Stimulated activated CD8-positive, alpha-beta memory T cell treated with anti-CD3 and anti-CD28 coated beads, Interleukin-4, amount 100 ng/mL, for 24 hours (primary cell): Measurements from ENCODE around the gene FBLN2.
A peak's percentile ranks its signal among the peaks of the same experiment; 100 is the strongest.

Source experiments
- DNase-seq: peaks from one replicate; pipeline ENCODE4 v3.0.0-alpha.2; 2020; ENCODE audit warnings: low read depth

Gene FBLN2

DNA sequence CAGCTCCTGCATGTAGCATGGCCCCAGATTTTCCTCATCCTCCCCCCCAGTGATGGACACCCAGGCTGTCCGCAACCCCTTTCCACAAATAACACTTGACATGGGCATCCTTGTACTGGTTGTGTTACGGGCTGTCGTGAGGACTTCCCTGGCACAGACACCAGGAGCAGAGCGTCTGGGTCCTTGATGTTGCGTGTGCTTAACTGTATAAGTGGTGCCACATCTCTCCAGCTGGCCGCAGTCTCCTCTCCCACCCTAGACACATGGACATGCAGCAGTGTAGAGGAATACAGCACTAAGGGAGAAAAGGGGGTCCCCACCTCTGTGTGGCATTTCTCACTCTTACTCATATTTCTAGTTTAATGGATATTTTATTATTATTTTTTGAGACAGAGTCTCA lies 56.6 kb downstream of the FBLN2 start:
- DNase-seq: no peak

DNA sequence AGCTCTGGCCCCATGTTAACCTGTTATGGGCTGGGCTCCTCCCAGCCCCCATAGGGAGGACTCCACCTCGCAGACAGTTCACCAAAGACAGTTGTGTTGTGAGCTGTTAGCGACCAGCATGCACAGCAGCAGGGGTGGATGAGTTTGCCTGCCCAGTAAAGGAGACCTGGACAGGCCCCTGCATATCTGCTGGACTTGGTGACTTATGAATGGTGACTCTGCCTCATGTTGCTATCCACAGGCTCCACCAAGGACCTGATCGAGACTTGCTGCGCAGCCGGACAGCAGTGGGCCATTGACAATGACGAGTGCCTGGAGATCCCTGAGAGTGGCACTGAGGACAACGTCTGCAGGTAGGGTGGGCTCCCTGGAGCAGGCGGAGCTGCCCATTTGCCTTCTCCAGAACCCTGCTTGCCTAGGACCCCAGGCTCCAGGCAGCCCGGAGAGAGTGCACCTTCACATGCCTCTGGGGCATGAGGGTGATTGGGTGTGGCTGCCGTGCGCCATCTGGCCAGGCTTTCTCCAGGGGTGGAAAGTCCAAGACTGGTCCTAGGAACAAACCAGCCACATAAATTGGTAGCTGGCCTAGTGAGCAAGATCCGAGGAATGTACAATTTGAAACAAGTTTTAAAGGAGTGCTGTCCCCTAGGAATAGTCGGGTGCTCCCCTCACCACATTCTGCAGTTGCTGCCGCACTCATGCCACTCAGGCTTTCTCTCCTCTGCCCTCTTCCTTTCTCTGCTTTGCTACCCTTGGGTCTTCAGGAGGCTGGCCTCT lies 59.1 kb downstream of the FBLN2 start:
- no peak for DNase-seq

DNA sequence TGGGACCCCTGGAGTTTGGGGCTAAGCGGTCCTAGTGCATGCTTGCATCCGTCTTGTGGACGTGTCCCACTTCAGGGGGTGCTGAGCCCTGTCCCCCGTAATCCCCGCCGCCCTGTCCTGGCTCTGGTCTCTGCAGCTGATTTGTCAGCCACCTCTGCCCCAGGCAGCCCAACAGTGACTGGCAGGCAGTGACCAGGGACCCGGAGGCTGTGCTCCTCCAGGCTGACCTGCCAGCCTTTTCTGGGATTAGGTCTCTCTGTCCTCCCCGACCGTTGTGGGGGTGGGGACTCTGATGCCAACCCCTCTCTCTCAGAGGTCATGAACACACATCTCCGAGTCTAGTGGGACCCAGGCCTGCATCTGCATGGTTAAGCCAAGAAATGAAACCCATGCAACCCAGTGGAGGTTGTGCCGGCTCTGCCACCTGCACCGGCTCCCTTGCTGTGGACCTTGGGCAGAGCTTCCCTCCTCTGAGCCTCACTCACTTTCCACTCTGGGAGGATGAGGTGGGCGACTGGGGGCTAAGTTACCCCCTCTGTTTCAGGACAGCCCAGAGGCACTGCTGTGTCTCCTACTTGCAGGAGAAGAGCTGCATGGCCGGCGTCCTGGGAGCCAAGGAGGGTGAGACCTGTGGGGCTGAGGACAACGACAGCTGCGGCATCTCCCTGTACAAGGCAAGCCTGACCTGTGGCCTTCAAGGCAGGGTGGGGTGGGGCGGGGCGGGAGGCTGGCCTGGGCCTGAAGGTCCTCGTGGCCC lies 60.2 kb downstream of the FBLN2 start:
- DNase-seq: no peak

DNA sequence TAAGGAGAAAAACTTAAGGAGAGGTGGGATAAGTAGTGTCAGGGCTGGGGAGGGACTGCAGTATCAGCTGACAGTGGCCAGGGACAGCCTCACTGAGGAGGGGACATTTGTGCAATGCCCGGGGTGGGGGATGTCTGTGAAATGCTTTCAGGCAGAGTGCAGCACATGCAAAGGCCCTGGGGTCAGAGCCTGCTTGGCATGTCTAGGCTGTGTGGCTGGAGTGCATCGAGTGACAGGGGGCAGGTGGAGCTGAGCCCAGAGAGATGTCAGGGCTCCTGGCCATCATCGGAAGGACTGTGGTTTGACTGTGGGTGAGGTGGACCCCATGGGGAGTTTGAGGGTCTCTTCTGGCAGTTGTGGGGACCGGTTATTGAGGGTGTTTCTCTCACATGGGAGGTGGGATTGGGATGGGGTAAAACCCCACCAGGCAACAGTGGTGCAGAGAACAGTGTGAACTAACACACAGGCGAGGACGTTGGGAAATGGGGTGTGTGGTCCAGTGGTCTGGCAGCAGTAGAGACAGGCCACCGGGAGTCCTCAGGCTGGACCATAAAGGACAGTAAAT lies 61.2 kb downstream of the FBLN2 start:
- no peak for DNase-seq

DNA sequence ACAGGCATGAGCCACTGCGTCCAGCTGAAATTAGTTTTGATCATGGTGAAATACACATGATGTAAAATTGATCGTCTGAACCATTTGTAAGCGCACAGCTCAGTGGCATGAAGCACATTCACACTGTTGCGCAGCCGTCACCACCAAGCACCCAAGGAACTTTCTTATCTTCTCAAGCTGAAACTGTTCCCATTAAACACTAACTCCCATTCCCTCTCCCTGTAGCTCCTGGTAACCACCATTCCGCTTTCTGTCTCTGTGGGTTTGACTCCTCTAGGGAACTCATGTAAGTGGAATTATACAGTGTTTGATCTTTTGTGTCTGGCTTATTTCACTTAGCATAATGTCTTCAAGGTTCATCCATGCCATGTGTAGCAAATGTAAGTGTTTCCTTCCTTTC lies 62.3 kb downstream of the FBLN2 start:
- no peak for DNase-seq

DNA sequence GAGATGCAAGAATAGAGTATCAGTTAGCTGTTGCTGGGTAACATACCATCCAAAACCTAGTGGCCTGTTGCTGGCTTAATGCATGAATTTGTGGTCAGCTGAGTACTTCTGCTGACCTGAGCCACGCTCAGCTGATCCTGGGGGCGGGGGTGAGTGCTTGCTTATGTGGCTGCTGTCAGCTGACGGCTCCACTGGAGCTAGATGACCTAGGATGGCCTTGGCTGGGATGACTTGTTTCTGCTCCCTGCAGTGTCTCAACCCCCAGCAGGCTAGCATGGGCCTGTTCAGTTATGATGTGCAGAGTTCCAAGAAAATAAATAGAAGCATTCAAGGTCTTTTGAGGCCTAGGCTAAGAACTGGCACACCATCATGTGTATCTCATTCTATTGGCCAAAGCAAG lies 63.9 kb downstream of the FBLN2 start:
- DNase-seq: no peak

DNA sequence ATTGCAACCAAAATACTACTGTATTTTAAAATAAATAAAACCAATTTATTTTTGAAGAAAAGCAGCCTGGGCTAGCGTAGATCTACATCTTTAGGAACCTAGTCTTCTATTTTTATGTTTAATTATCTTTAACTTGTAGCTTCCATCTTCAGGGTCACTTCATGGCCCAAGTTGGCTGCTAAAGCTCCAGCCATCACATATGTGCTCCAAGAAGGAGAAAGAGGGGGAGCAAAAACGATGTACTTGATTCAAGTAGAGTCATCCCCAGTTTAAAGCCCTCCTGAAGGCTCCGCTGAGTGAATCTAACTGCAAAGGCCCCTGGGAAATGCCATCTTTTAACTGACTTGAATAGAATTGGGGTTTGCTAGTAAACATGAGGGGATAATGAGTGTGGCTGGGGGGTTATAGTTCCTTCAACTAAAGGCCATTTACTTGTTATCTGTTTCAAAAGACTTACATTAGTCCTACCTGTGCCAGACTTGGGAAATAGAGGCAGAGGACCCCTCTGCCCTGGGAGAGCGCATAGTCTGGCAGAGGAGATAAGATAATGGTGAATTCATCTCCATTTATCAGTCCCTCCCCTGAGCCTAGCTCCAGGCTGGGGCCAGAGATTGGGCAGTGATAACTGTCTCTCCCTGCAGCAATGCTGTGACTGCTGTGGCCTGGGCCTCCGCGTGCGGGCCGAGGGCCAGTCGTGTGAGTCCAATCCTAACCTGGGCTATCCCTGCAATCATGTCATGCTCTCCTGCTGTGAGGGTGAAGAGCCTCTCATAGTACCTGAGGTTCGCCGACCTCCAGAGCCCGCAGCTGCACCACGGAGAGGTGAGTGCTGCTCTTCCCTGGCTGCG lies 64.6 kb downstream of the FBLN2 start:
- DNase-seq: no peak

DNA sequence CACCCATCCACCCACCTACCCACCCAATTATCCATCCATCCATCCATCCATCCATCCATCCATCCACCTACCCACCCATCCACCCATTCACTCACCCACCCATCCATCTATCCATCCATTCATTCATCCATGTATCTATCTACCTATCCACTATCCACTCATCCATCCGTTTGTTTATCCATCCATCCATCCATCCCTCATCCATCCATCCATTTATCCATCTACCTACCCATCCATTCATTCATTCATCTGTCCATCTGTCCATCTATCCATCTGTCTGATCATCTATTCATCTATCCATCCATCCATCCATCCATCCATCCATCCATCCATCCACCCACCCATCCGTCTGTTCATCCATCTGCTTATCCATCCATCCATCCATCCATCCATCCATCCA lies 65.7 kb downstream of the FBLN2 start:
- no peak for DNase-seq

DNA sequence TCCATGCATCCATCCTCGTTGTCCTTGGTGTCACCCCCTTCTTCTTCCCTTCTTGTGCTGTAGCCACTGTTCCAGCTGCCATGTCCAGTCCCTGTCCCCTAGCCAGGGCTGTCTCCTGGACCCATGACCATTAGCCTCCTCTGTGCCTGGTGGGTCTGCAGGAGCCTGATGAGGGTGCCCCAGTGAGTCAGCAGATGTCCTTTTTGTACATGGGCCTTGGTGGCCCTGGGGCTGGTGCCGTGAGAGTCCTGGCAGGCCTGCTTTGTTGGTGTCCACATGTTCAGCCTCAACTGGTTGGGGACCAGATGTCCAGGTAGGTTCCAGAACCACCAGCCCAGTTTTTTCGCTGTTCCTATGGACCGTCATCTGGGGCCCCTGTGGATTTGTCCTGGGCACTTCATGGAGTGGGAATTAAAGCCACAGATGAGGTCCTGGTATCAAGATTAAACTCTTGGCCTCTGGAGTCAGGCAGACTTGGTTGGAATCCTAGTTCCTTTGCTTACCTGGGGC lies 66.1 kb downstream of the FBLN2 start:
- no peak for DNase-seq

DNA sequence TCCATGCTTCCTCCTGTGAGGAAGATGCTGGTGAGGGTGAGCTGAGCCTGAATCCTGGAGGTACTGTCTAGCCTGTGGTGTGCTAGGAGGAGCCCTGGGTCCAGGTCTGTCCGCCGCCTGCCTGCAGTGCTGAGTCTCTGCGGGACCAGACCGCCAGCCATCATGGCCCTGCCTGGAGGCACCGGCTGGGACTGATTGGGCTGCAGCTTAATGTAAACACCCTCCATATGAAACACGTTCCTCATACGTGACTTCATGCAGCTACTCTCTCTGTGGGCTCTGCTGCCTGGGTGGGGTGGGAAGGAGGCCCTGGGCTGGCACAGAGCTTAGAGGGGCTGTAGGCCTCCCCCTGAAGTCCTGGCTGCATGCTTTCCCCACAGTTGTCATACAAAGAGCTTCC lies 67.4 kb downstream of the FBLN2 start:
- no peak for DNase-seq

DNA sequence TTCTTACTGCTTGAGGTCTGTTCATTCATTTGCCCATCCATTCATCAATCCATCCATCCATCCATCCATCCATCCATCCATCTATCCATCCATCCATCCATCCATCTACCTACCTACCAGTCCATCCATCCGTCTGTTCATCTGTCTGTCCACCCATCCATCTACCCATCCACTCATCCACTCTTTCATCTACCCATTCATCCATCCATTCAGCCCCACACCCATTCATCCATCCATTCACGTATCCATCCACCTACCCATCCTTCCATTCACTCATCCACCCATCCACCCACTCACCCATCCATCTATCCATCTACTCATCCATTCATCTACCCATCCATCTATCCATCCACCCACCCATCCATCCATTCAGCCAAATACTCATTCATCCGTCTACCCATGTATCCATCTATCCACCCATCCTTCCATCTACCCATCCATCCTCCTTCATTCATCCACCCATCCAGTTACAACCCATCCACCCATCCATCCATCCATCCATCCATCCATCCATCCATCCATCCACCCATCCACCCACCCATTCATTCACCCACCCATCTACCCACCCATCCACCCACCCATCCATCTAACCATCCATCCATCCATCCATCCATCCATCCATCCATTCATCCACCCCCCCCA lies 68.3 kb downstream of the FBLN2 start:
- no peak for DNase-seq

DNA sequence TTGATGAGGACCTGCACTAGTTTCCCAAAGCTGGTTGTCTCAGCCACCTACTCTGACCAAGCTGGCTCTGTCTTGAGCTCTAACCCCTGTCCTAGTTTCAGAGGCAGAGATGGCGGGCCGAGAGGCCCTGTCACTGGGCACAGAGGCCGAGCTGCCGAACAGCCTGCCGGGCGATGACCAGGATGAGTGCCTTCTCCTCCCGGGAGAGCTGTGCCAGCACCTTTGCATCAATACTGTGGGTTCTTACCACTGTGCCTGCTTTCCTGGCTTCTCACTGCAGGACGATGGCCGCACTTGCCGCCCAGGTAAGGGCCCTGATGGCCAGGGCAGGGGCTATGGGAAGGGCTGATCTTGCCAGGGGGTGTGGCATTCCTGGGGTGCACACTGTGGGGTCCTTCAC lies 69.1 kb downstream of the FBLN2 start:
- DNase-seq: no peak

DNA sequence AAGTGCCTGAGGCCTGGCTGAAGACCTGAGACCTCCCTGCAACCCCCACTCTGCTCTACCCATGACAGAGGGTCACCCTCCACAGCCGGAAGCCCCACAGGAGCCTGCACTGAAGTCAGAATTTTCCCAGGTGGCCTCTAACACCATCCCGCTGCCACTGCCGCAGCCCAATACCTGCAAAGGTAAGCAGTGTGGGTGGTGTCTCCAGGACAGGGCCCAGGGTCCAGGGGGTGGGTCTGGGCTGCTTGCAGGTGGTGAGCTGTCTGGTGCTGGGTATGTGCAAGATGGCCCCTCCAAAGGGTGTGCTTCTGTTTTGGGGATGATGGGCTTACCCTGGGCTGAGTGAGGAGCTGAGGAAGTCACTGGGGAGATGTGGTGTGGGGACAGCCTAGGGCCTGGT lies 69.9 kb downstream of the FBLN2 start:
- DNase-seq: no peak

DNA sequence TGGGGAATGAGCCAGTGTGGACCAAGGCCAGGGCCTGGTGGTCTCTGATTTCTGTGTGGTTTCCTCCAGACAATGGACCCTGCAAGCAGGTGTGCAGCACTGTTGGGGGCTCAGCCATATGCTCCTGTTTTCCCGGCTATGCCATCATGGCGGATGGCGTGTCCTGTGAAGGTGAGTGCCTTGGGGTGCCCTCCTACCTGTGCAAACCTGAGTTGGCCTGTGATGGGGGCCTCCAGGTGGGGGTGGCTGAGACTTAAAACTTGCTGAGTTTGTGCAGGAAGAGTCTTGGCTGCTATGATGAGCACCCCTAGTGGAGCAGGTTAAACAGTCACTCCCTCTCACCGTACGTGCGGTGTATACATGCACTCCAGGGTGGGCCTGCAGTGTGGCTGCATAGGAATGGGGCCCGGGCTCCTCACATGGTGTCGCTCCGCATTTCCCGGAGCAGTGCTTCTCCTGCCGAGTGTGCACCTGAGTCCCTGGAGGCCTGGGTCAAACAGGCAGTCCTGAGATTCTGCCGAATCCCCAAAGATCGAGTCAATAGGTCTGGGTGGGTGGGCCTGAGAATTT lies 70.8 kb downstream of the FBLN2 start:
- no peak for DNase-seq

DNA sequence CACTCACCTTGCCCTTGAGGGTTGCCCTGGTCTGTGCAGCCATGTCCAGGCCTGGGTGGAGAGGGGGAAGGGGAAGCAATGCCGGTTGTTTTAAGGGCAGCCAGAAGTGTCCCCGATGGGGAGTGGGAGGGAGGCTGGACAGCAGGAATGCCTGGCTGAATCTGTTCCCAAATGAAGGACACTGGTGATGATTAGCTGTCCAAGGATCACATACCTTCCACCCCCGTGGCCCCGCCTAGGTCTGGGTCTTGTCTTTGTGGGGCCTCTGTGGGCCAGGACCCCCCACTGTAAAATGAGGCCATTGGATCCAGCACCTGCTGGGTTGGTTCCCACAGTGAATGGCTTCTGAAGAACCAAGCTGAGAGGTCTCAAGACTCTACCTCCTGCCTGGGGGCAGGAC lies 71.4 kb downstream of the FBLN2 start:
- no peak for DNase-seq

DNA sequence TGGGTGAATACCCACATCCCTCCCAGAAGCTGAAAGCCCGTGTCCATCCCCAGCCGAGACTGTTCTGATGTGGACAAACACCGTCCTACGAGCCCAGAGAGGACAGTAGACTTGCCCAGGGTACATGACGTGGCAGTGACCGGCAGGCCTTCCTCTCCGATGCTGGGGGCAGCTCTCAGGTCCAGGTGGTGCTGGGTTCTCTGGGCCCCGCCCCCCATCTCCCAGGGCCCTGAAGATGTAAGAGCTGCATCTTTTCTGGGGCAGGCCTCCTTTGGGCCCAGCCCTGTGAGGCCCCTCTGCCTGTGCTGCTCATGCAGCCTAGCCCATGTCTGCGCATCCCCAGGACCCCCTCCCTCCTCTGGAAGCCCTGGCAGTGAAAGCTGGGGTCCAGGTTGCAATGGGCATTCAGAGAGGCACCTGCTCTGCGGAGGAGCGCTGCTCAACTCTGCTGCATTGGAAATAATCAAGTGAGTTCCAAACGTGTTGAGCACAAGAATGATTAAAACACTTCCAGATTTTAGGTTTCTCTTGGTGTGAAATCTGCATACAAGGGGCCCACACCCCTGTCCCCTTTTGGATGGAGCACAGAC lies 71.9 kb downstream of the FBLN2 start:
- no peak for DNase-seq

DNA sequence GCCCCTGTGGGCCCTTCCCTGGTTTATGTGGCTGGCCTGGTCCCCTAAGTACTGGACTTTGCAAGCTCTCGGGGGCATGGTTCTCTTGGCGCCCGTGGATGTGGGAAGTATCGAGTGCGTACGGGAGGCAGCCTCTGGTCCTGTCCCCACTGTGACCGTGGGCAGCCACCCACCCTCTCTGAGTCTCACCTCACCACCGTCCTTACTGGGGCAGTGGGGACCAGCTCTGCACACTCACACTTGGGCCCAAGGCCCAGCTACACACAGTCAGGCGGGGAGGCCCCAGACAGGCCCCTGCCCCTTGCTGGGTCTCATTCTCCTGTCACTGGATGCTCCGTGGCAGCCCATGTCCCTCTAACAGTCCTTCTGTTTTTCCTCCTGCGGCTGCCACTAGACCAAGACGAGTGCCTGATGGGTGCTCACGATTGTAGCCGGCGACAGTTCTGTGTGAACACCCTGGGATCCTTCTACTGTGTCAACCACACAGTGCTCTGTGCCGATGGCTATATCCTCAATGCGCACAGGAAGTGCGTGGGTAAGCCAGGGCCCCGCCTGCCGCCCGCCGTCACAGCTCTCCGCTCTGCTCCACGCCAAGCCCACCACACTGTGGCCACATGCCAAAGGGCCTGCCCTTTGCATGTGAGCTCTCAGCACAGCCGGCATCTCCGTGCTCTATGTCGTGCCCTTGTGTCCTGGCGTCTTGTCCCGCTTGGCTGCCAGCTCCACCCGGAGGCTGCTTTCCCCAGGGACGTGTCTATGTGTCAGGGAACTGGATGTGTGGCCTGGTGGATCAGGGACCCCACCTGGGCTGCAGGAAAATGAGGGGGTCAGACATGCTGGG lies 72.7 kb downstream of the FBLN2 start:
- DNase-seq: peak; percentile 36

DNA sequence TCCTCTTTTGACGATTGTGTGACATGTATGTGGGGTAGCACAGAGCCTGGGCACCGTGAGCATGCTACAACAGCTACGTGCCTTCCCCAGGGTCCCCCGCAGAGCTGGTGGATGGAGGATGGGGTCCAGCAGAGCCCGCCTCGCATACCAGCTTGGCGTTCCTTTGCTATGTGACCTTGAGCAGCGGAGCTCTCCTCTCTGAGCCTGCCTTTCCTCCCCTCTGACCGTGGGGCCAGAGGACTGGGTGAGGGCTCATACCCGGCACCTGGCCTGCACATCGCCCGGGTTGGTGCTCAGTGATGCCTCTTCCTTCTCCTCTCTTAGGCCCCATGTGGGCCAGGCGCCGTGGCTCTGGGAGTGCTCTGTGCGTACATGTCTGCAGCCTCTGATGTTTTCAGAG lies 73.4 kb downstream of the FBLN2 start:
- no peak for DNase-seq

DNA sequence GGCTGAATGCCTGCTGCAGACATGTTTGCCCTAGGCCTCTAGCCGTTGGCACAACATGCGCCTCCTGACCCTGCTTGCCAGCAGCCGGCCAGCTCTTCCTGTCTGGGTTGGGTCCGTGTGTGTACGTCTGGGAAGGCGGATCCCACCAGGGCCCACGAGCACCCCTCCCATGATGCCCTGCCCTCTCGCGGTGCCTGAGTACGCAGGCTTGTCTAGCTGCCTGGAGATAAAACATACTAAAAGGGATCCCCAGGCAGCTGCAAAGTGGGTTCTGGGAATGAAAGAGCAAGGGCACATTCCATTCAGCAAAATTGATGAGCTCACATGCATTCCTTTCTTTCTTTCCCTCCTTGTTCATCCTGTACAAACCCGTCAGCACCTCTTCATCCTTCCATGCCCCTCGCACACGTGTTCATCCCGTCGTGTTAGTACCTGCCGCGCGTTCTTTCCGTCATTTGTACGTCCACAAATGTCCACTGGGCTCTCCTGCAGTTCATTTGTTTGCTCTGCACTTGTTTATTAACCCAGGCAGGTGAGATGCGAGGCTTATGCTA lies 74.3 kb downstream of the FBLN2 start:
- no peak for DNase-seq

DNA sequence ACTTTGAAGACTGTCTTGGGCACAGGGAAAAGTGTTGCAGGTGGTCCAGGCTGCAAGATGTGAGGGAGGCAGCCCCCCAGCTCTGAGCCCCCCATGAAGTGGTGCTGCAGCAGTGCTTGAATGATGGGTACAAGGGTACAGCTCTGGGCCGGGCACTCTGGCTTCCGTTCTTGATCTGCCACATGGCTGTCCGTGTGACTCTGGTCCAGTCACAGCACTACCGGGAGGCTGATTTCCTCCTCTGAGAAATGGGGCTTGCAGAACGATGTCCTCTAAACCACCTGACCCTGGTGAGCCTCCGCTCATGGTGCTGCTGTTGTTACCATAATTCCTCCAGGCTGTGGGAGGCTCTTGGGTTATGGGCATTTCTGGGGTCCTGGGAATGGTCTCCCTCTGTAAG lies 75.1 kb downstream of the FBLN2 start:
- DNase-seq: no peak
